HFFc6 (cell line): ENCODE measurements around the gene MBLAC1. TPM values are rescaled to one million over a fixed set of nuclear protein-coding genes. Genes with fewer than 3 reads are reported as not detected.
"Not testable (repeated sequence)": the region's sequence is repeated elsewhere in the genome, so short reads cannot be mapped to it uniquely, and the experiment has no call there.

Source experiments
- DNase-seq: peaks from one replicate; pipeline ENCODE4 v3.0.0-alpha.2; 2018
- H3K27ac Mint-ChIP-seq: 2 replicates; pipeline ENCODE4 v1.8.0; 2020; ENCODE audit warnings: mild to moderate bottlenecking, mixed read lengths
- H3K27me3 Mint-ChIP-seq: 2 replicates; pipeline ENCODE4 v1.8.0; 2021; ENCODE audit warnings: mild to moderate bottlenecking, moderate library complexity, mixed read lengths; ENCODE audit not compliant: insufficient read depth
- H3K36me3 Mint-ChIP-seq: 2 replicates; pipeline ENCODE4 v1.8.0; 2021; ENCODE audit warnings: low read depth, mixed read lengths
- H3K4me1 Mint-ChIP-seq: 2 replicates; pipeline ENCODE4 v1.8.0; 2020; ENCODE audit warnings: low read depth, mixed read lengths
- H3K4me3 Mint-ChIP-seq: 2 replicates; pipeline ENCODE4 v1.8.0; 2020; ENCODE audit warnings: mild to moderate bottlenecking, moderate library complexity, mixed read lengths
- H3K9me3 Mint-ChIP-seq: 2 replicates; pipeline ENCODE4 v1.8.0; 2020; ENCODE audit warnings: mild to moderate bottlenecking, mixed read lengths
- CTCF ChIP-seq: fragments of 200-600 bp; sonication (generic); IDR thresholded peaks from 2 replicates; pipeline ENCODE4 v1.5.0; 2021; ENCODE audit warnings: antibody characterized with exemption, mild to moderate bottlenecking
- total RNA-seq, 6 experiments: library from RNA; stranded (reverse); fragmentation: NEBNext Ultra II Directional; extraction: Animal tissue kit (Norgen Biotek cat#: 25700); gene quantifications; 2 replicates in 1 of 6; 3 replicates in 5 of 6; pipeline ENCODE4 v1.2.3, GENCODE V29; 2021

Gene MBLAC1
- total RNA-seq, 6 experiments from 2014 or later = 2.3 to 3.0 (median 2.5) TPM

- Mint-ChIP-seq H3K27me3 (peaks cover 6% of the 10 kb centered on the region), H3K4me3 (peak overlapping the region; percentile 84), H3K9me3 (no peaks in the 10 kb centered on the region), H3K27ac (0 out of 2 replicates have a peak overlapping the region, but pooled peaks have one; percentile 76), H3K36me3 (no peaks in the 10 kb centered on the region; the same call in 1 of the 2 replicates), H3K4me1 (peaks cover 23% of the 10 kb centered on the region)
- no peak for DNase-seq
- TF ChIP-seq CTCF = no peak
Measured at GRCh38 chr7:100128637-100128963, 1.8 kb downstream of the MBLAC1 start.

- not testable (repeated sequence) for DNase-seq, H3K36me3 Mint-ChIP-seq, H3K27me3 Mint-ChIP-seq, H3K27ac Mint-ChIP-seq, H3K9me3 Mint-ChIP-seq, H3K4me3 Mint-ChIP-seq
- peaks cover 23% of the 10 kb centered on the region for H3K4me1 Mint-ChIP-seq
Measured at GRCh38 chr7:100130220-100130607, 3.4 kb downstream of the MBLAC1 start.

GRCh38 chr7:100130608-100131453, 4.1 kb downstream of the MBLAC1 start:
- Mint-ChIP-seq H3K4me3 (peak overlapping the region; percentile 72), H3K27ac (no peak overlapping the region), H3K4me1 (peaks cover 23% of the 10 kb centered on the region), H3K27me3 (peaks cover 6% of the 10 kb centered on the region), H3K9me3 (no peaks in the 10 kb centered on the region), H3K36me3 (no peaks in the 10 kb centered on the region)
- no peak for DNase-seq
- peak; percentile 90 for TF ChIP-seq CTCF

GRCh38 chr7:100132126-100132525, 5.4 kb downstream of the MBLAC1 start:
- Mint-ChIP-seq H3K27me3 (no peaks in the 10 kb centered on the region; the same call in 1 of the 2 replicates), H3K9me3 (no peaks in the 10 kb centered on the region), H3K27ac (no peak overlapping the region), H3K4me3 (no peak overlapping the region), H3K4me1 (peaks cover 23% of the 10 kb centered on the region), H3K36me3 (no peaks in the 10 kb centered on the region)
- TF ChIP-seq CTCF = no peak
- DNase-seq = no peak

GRCh38 chr7:100132697-100133151, 6.0 kb downstream of the MBLAC1 start:
- TF ChIP-seq CTCF = peak; percentile 88
- DNase-seq = peak; percentile 60
- Mint-ChIP-seq H3K27me3 (no peaks in the 10 kb centered on the region; the same call in 1 of the 2 replicates), H3K27ac (no peak overlapping the region; the same call in 1 of the 2 replicates), H3K4me3 (0 out of 2 replicates have a peak overlapping the region, but pooled peaks have one; percentile 27), H3K4me1 (peaks cover 23% of the 10 kb centered on the region), H3K36me3 (no peaks in the 10 kb centered on the region), H3K9me3 (no peaks in the 10 kb centered on the region)
